SK-N-DZ (cell line): ENCODE results near the gene L3MBTL4.

Source experiments
- small RNA-seq, 2 experiments: library from RNA; depleted of rRNA; stranded (forward); fragments of <200 nt; gene quantifications; one replicate each; pipeline ENCODE3, GENCODE V24; 2014

The L3MBTL4 gene

Small RNA genes lying within 50 kb of the gene (small RNA-seq; reads per million reads assigned to genes)
- 0.49 to 1.0 reads per million in 2 experiments for gene RNU5F-3P
- 0 reads per million in 2 experiments for gene RNU6-349P
